ENCODE data around the gene PNLIP.

GRCh38 chr10:116565534-116565933, 19.8 kb downstream of the PNLIP start:
- TF ChIP-seq POLR2A (IDR thresholded peaks at IDR 0.05; ENCODE audit: low read length) (no peak), GATA1 (IDR thresholded peaks at IDR 0.05; ENCODE audit: low read depth, low read length) (no peak)

Measured in erythroblast (primary cell).